Right atrium auricular region (tissue), 2 donors: Measurements from ENCODE around the gene CTBP1. TPM values are rescaled to one million over a fixed set of nuclear protein-coding genes. Genes with fewer than 3 reads are reported as not detected.

Experiments
- DNase-seq: peaks from one replicate; pipeline ENCODE4 v3.0.0-alpha.2; 2019; ENCODE audit warnings: low spot score
- H3K27ac ChIP-seq, 2 donors: fragments of 200-600 bp; sonication (generic); 1 replicate in 1 of 2; 2 replicates in 1 of 2; pipeline ENCODE4 v1.5.1; 2016 to 2019
- H3K27me3 ChIP-seq, 2 donors: fragments of 200-600 bp; sonication (generic); one replicate each; pipeline versions ENCODE4 v1.5.1 to v1.6.0; 2017 to 2019
- H3K36me3 ChIP-seq: fragments of 200-600 bp; sonication (generic); one replicate; pipeline ENCODE4 v1.5.1; 2016
- H3K4me1 ChIP-seq, 2 donors: fragments of 200-600 bp; sonication (generic); one replicate each; pipeline versions ENCODE4 v1.5.1 to v1.6.0; 2017 to 2019
- H3K4me3 ChIP-seq, 2 donors: fragments of 200-600 bp; sonication (generic); 1 replicate in 1 of 2; 2 replicates in 1 of 2; pipeline ENCODE4 v1.5.1; 2017 to 2019; ENCODE audit warnings: mild to moderate bottlenecking in 1 of 2, moderate library complexity in 1 of 2
- H3K9me3 ChIP-seq, 2 donors: fragments of 200-600 bp; sonication (generic); one replicate each; pipeline ENCODE4 v1.5.1; 2019
- total RNA-seq, 2 donors: library from RNA; depleted of rRNA; stranded (reverse); fragments of >200 nt; gene quantifications; one replicate each; pipeline ENCODE4 v1.1.0, GENCODE V29; 2016
- TF ChIP-seq, protein P1 (sequence below), 2 donors: fragments of 200-600 bp; sonication (generic); IDR thresholded peaks; one replicate each; pipeline ENCODE4 v1.5.1; 2019; ENCODE audit warnings: antibody characterized with exemption in 2 of 2

CTBP1 gene
- total RNA-seq, 2 donors from 2014 or later, result 104 to 140 TPM

DNA sequence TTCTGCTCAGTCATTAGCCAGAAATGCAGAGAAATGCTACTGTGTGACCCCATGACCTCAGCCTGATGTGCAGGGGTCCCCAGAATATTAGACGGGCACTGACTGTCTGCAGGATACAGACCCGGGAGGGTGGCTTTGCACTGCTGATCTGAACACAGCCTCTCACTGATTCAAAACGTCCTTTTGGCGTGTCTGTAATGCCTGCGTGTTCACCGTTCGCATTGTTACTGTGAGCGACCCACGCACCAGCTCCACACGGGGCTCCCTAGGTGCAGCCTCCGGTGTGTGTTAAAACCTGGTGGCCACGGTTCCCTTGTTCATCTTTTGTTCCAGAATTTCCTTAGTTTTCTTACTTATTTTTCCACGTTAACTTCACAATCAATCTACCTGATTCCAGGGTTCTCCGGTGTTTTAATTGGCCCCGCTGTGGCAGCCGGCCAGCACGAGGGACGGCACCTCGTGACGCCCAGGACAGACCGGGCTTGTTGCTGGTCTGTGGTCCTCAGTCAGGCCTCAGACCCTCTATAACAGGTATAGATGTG, 44.6 kb downstream of the CTBP1 start:
- Histone ChIP-seq H3K27me3 (no peaks in the 10 kb centered on the region), H3K9me3 (no peaks in the 10 kb centered on the region), H3K4me1 (peaks cover 0 to 33% of the 10 kb centered on the region in 2 donors), H3K27ac (no peak overlapping the region), H3K4me3 (no peak overlapping the region), H3K36me3 (no peaks in the 10 kb centered on the region)
- TF ChIP-seq, protein P1, sequence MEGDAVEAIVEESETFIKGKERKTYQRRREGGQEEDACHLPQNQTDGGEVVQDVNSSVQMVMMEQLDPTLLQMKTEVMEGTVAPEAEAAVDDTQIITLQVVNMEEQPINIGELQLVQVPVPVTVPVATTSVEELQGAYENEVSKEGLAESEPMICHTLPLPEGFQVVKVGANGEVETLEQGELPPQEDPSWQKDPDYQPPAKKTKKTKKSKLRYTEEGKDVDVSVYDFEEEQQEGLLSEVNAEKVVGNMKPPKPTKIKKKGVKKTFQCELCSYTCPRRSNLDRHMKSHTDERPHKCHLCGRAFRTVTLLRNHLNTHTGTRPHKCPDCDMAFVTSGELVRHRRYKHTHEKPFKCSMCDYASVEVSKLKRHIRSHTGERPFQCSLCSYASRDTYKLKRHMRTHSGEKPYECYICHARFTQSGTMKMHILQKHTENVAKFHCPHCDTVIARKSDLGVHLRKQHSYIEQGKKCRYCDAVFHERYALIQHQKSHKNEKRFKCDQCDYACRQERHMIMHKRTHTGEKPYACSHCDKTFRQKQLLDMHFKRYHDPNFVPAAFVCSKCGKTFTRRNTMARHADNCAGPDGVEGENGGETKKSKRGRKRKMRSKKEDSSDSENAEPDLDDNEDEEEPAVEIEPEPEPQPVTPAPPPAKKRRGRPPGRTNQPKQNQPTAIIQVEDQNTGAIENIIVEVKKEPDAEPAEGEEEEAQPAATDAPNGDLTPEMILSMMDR (IDR thresholded peaks at IDR 0.05), result no peak
- DNase-seq, result peak; percentile 56

GRCh38 chr4:1203026-1203616, 45.8 kb downstream of the CTBP1 start:
- Histone ChIP-seq H3K4me1 (peaks cover 0 to 21% of the 10 kb centered on the region in 2 donors), H3K4me3 (no peak overlapping the region), H3K27me3 (no peaks in the 10 kb centered on the region), H3K36me3 (no peaks in the 10 kb centered on the region), H3K9me3 (no peaks in the 10 kb centered on the region), H3K27ac (peak overlapping the region; percentile 41 to 51)
- peak; percentile 57 for DNase-seq
- TF ChIP-seq, protein P1 (IDR thresholded peaks at IDR 0.05), result no peak

GRCh38 chr4:1202526-1203011, 46.4 kb downstream of the CTBP1 start:
- H3K4me3 ChIP-seq, result no peak overlapping the region
- no peaks in the 10 kb centered on the region for H3K36me3 ChIP-seq
- no peaks in the 10 kb centered on the region for H3K27me3 ChIP-seq
- H3K4me1 ChIP-seq, result peaks cover 0 to 16% of the 10 kb centered on the region in 2 donors
- TF ChIP-seq, protein P1 (IDR thresholded peaks at IDR 0.05), result no peak
- no peaks in the 10 kb centered on the region for H3K9me3 ChIP-seq
- peak overlapping the region; percentile 41 to 51 for H3K27ac ChIP-seq
- peak; percentile 55 for DNase-seq

DNA sequence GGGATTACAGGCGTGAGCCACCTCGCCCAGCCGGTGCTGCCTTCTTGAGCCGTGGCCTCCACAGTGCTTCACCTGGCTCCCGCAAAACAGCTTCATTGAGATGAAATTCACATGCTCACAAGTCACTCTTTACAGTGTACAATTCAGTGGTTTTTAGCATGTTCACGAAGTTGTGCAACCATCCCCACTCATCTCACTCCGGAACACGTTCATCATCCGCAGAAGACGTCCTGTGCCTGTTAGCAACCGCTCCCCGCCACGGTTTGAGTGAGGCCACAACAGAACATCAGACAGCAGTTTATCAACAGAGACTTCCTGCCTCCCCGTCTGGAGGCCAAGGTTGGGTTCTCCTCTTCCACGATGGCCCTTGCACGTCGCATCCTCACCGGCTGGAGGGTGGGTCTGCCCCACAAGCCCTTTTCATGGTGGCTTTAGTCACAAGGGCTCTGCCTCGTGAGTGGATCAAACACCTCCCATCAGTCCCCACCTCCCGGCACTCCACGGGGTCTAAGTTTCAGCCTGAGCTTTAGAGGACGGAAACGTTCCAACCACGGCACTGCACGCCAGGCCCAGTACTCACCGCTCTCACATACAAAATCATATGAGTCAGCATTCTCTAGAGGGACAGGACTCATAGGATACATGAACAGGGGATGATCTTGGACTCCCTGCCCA, 46.9 kb downstream of the CTBP1 start:
- Histone ChIP-seq H3K27ac (peak overlapping the region; percentile 41 to 51), H3K4me3 (no peak overlapping the region), H3K36me3 (no peaks in the 10 kb centered on the region), H3K9me3 (no peaks in the 10 kb centered on the region), H3K27me3 (no peaks in the 10 kb centered on the region), H3K4me1 (peaks cover 0 to 14% of the 10 kb centered on the region in 2 donors)
- TF ChIP-seq, protein P1 (IDR thresholded peaks at IDR 0.05), result no peak
- DNase-seq, result peak; percentile 85

DNA sequence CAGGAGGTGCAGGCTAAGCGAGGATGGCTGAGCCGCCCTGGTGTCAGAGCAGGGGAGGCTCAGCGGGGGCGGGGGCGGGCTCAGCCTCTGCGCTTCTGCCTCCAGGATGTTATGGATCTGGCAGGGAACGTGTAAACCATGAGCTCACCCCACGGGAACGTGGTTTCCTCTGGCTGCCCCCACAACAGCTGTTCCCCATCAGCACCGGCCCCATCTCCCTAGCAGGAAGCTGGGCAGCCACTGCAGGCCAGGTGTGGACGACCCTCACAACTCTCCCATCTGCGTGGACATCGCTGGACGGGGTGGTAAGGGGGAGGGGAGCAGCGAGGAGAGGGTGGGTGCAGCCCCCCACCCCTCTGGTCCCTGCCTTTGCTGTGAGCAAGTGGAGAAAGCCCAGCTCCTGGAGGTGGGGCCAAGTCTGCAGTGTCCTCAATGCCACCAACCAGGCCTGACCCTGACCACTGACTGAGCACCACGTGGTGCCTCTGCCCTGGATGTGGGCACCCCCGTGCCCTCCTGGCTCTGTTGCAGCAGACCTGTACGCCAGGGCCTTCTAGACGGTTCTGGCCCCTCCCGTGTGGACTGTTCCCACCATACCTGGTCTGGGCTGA, 48.4 kb downstream of the CTBP1 start:
- Histone ChIP-seq H3K4me3 (peak overlapping the region in 1 of 2 donors; percentile 21), H3K27ac (peak overlapping the region; percentile 41 to 51), H3K4me1 (peaks cover 0 to 14% of the 10 kb centered on the region in 2 donors), H3K27me3 (no peaks in the 10 kb centered on the region), H3K9me3 (no peaks in the 10 kb centered on the region), H3K36me3 (no peaks in the 10 kb centered on the region)
- DNase-seq, result peak; percentile 69
- TF ChIP-seq, protein P1 (IDR thresholded peaks at IDR 0.05), result no peak
